Measurements from ENCODE around the gene REV3L.

GRCh38 chr6:111269401-111269970, 213.5 kb downstream of the REV3L start:
- no peak for TF ChIP-seq CTCF (conservative IDR thresholded peaks at IDR 0.05 in 1 of 2, IDR thresholded peaks at IDR 0.05 in 1 of 2; ENCODE audit: extremely low read depth in 1 of 2, insufficient read depth in 1 of 2, low read depth in 1 of 2, low read length in 2 of 2)
- no peak for TF ChIP-seq EZH2 (IDR thresholded peaks at IDR 0.05; ENCODE audit: borderline replicate concordance, low read length)

Data from mammary epithelial cell (primary cell).